ENCODE measurements around the gene EXOC3L2. TPM values are rescaled to one million over a fixed set of nuclear protein-coding genes. Genes with fewer than 3 reads are reported as not detected.
A peak's percentile ranks its signal among the peaks of the same experiment; 100 is the strongest.
"Not testable (repeated sequence)": the region's sequence is repeated elsewhere in the genome, so short reads cannot be mapped to it uniquely, and the experiment has no call there.

Gene EXOC3L2
- total RNA-seq, 1 experiment from 2014 or later: not detected

GRCh38 chr19:45256836-45257235 lies 11.6 kb upstream of the EXOC3L2 start:
- no peak for DNase-seq (ENCODE audit: low spot score)

- no peak for DNase-seq (ENCODE audit: low spot score)
Observed at GRCh38 chr19:45255611-45256157, 10.5 kb upstream of the EXOC3L2 start.

GRCh38 chr19:45254044-45254531 lies 8.9 kb upstream of the EXOC3L2 start:
- DNase-seq (ENCODE audit: low spot score): no peak

GRCh38 chr19:45253396-45254027 lies 8.3 kb upstream of the EXOC3L2 start:
- peak; percentile 29 for DNase-seq (ENCODE audit: low spot score)

GRCh38 chr19:45251452-45252354 lies 6.5 kb upstream of the EXOC3L2 start:
- DNase-seq (ENCODE audit: low spot score): no peak

GRCh38 chr19:45250832-45251451 lies 5.7 kb upstream of the EXOC3L2 start, which contains the start of gene MARK4:
Gene MARK4 (plus strand): TSS chr19:45251271. CDS start chr19:45251589, 318 bp downstream.
- DNase-seq (ENCODE audit: low spot score): no peak

- DNase-seq (ENCODE audit: low spot score): no peak
Observed at GRCh38 chr19:45250216-45250831, 5.1 kb upstream of the EXOC3L2 start.

GRCh38 chr19:45249261-45250033 lies 4.2 kb upstream of the EXOC3L2 start:
- DNase-seq (ENCODE audit: low spot score): no peak

- no peak for DNase-seq (ENCODE audit: low spot score)
Observed at GRCh38 chr19:45247136-45247535, 1.9 kb upstream of the EXOC3L2 start.

- DNase-seq (ENCODE audit: low spot score): no peak
Observed at GRCh38 chr19:45245826-45246225, 619 bp upstream of the EXOC3L2 start.

- no peak for DNase-seq (ENCODE audit: low spot score)
Observed at GRCh38 chr19:45244133-45244794, 943 bp downstream of the EXOC3L2 start.

- DNase-seq (ENCODE audit: low spot score): no peak
Observed at GRCh38 chr19:45243144-45243732, 2.0 kb downstream of the EXOC3L2 start.

- no peak for DNase-seq (ENCODE audit: low spot score)
Observed at GRCh38 chr19:45238556-45238955, 6.7 kb downstream of the EXOC3L2 start.

- DNase-seq (ENCODE audit: low spot score): no peak
Observed at GRCh38 chr19:45235485-45235884, 9.7 kb downstream of the EXOC3L2 start.

- DNase-seq (ENCODE audit: low spot score): no peak
Observed at GRCh38 chr19:45234089-45234869, 10.9 kb downstream of the EXOC3L2 start.

- DNase-seq (ENCODE audit: low spot score): no peak
Observed at GRCh38 chr19:45231891-45232290, 13.3 kb downstream of the EXOC3L2 start.

- DNase-seq (ENCODE audit: low spot score): not testable (repeated sequence)
Observed at GRCh38 chr19:45229056-45229455, 16.2 kb downstream of the EXOC3L2 start.

GRCh38 chr19:45224645-45225044 lies 20.6 kb downstream of the EXOC3L2 start:
- DNase-seq (ENCODE audit: low spot score): no peak

GRCh38 chr19:45223879-45224278 lies 21.3 kb downstream of the EXOC3L2 start:
- no peak for DNase-seq (ENCODE audit: low spot score)
